Measurements from ENCODE around the gene GFY. TPM values are rescaled to one million over a fixed set of nuclear protein-coding genes. Genes with fewer than 3 reads are reported as not detected.

The GFY gene
- total and polyA plus RNA-seq, 9 of the 15 experiments (the other 6 are each of a cell fraction or from before 2014, with no cell fraction given) = 0.06 to 0.40 (median 0.19) TPM; not detected in 3

DNA sequence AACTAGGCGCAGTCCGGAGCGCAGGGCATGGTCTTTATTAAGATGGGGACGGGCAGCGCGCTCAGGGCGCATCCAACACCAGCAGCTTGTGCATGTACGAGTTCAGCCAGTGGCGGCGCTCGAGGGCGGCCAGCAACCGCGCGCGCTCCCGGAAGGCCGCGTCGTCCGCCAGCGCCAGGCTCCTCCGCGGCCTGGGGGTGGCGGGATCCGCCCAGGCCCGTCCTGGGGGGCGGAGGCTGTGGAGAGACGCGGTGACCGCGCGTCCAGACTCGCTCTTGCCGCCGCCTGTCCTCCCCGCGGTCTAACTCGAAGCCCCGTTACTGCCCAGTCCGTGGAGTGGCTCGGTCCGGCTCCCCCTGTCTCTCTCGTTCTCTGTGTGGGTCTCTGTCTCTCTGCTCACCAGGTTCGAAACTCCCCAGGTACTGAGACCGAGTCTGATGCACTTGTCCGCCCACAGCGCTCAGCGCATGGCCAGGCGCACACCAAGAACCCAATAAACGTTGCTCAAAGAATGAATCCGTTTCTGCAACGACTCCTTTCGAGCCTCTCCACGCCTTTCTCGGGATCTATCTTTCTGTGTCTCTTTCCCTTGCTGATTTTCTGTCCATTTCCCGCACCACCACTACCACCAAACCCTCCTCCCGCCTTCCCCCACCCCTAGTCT is 2.6 kb upstream of the GFY start (continued):
- TF ChIP-seq BRF1 (IDR thresholded peaks at IDR 0.05; ENCODE audit: borderline replicate concordance, extremely low read depth, insufficient read length) (no peak), ZNF699 (CRISPR knock-in tag; IDR thresholded peaks at IDR 0.05; ENCODE audit: insufficient replicate concordance) (no peak), PHB2 (IDR thresholded peaks at IDR 0.05; ENCODE audit: low read depth) (no peak), RBM39 (optimal IDR thresholded peaks at IDR 0.05; ENCODE audit: low read depth, low read length) (no peak), YBX1 (IDR thresholded peaks at IDR 0.05) (no peak), SMARCA5 (IDR thresholded peaks at IDR 0.05) (peak; percentile 58; the same call in 1 of the 2 replicates), TCF3 (CRISPR knock-in tag; IDR thresholded peaks at IDR 0.05) (peak; percentile 27), ZNF140 (CRISPR knock-in tag; IDR thresholded peaks at IDR 0.05) (no peak), ILK (tag; IDR thresholded peaks at IDR 0.05; ENCODE audit: borderline replicate concordance, low read depth) (no peak), SIRT6 (IDR thresholded peaks at IDR 0.05; ENCODE audit: low read depth, low read length) (no peak), TAF9B (IDR thresholded peaks at IDR 0.05; ENCODE audit: partially characterized antibody) (no peak), NR1H2 (CRISPR knock-in tag; IDR thresholded peaks at IDR 0.05) (no peak), SIX5 (IDR thresholded peaks at IDR 0.05; ENCODE audit: borderline replicate concordance in 1 of 2, insufficient read depth in 1 of 2, low read depth in 1 of 2, low read length in 2 of 2) (no peak), RHOXF2B (CRISPR knock-in tag; conservative IDR thresholded peaks at IDR 0.05) (no peak), HDAC1 (IDR thresholded peaks at IDR 0.05) (peak in 1 of 2 experiments; percentile 63; a peak in 2 of 4 replicates), HMG20A (CRISPR knock-in tag; conservative IDR thresholded peaks at IDR 0.05) (no peak)
- TF ChIP-seq, protein P1, sequence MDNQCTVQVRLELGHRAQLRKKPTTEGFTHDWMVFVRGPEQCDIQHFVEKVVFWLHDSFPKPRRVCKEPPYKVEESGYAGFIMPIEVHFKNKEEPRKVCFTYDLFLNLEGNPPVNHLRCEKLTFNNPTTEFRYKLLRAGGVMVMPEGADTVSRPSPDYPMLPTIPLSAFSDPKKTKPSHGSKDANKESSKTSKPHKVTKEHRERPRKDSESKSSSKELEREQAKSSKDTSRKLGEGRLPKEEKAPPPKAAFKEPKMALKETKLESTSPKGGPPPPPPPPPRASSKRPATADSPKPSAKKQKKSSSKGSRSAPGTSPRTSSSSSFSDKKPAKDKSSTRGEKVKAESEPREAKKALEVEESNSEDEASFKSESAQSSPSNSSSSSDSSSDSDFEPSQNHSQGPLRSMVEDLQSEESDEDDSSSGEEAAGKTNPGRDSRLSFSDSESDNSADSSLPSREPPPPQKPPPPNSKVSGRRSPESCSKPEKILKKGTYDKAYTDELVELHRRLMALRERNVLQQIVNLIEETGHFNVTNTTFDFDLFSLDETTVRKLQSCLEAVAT (IDR thresholded peaks at IDR 0.05) = 0 out of 4 replicates have a peak, but pooled peaks of 1 of the 2 experiments have one; percentile 65
- TF ChIP-seq, protein P2, sequence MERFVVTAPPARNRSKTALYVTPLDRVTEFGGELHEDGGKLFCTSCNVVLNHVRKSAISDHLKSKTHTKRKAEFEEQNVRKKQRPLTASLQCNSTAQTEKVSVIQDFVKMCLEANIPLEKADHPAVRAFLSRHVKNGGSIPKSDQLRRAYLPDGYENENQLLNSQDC (CRISPR knock-in tag; IDR thresholded peaks at IDR 0.05) = no peak
- TF ChIP-seq, protein P3, sequence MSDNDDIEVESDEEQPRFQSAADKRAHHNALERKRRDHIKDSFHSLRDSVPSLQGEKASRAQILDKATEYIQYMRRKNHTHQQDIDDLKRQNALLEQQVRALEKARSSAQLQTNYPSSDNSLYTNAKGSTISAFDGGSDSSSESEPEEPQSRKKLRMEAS (CRISPR knock-in tag; IDR thresholded peaks at IDR 0.05) = peak; percentile 93
- TF ChIP-seq, protein P4, sequence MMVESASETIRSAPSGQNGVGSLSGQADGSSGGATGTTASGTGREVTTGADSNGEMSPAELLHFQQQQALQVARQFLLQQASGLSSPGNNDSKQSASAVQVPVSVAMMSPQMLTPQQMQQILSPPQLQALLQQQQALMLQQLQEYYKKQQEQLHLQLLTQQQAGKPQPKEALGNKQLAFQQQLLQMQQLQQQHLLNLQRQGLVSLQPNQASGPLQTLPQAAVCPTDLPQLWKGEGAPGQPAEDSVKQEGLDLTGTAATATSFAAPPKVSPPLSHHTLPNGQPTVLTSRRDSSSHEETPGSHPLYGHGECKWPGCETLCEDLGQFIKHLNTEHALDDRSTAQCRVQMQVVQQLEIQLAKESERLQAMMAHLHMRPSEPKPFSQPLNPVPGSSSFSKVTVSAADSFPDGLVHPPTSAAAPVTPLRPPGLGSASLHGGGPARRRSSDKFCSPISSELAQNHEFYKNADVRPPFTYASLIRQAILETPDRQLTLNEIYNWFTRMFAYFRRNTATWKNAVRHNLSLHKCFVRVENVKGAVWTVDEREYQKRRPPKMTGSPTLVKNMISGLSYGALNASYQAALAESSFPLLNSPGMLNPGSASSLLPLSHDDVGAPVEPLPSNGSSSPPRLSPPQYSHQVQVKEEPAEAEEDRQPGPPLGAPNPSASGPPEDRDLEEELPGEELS (CRISPR knock-in tag; IDR thresholded peaks at IDR 0.05; ENCODE audit: borderline replicate concordance) = peak; percentile 71; the same call in 1 of the 2 replicates
- TF ChIP-seq, protein P5, sequence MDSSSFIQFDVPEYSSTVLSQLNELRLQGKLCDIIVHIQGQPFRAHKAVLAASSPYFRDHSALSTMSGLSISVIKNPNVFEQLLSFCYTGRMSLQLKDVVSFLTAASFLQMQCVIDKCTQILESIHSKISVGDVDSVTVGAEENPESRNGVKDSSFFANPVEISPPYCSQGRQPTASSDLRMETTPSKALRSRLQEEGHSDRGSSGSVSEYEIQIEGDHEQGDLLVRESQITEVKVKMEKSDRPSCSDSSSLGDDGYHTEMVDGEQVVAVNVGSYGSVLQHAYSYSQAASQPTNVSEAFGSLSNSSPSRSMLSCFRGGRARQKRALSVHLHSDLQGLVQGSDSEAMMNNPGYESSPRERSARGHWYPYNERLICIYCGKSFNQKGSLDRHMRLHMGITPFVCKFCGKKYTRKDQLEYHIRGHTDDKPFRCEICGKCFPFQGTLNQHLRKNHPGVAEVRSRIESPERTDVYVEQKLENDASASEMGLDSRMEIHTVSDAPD (CRISPR knock-in tag; IDR thresholded peaks at IDR 0.05) = no peak
- TF ChIP-seq, protein P6, sequence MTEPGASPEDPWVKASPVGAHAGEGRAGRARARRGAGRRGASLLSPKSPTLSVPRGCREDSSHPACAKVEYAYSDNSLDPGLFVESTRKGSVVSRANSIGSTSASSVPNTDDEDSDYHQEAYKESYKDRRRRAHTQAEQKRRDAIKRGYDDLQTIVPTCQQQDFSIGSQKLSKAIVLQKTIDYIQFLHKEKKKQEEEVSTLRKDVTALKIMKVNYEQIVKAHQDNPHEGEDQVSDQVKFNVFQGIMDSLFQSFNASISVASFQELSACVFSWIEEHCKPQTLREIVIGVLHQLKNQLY (CRISPR knock-in tag; conservative IDR thresholded peaks at IDR 0.05) = no peak
